HG02943 (cell line): ENCODE results near the gene UMODL1.
"Not testable (repeated sequence)": the region's sequence is repeated elsewhere in the genome, so short reads cannot be mapped to it uniquely, and the experiment has no call there.

Source experiments
- ATAC-seq: cut with Tn5 transposase; IDR thresholded peaks from one replicate; pipeline ENCODE4 v1.9.1; 2021; ENCODE audit warnings: mild to moderate bottlenecking, low read depth, moderate library complexity; ENCODE audit not compliant: unreplicated experiment

Gene UMODL1

GRCh38 chr21:42109873-42110525 is 38.9 kb downstream of the UMODL1 start:
- ATAC-seq, result no peak

DNA sequence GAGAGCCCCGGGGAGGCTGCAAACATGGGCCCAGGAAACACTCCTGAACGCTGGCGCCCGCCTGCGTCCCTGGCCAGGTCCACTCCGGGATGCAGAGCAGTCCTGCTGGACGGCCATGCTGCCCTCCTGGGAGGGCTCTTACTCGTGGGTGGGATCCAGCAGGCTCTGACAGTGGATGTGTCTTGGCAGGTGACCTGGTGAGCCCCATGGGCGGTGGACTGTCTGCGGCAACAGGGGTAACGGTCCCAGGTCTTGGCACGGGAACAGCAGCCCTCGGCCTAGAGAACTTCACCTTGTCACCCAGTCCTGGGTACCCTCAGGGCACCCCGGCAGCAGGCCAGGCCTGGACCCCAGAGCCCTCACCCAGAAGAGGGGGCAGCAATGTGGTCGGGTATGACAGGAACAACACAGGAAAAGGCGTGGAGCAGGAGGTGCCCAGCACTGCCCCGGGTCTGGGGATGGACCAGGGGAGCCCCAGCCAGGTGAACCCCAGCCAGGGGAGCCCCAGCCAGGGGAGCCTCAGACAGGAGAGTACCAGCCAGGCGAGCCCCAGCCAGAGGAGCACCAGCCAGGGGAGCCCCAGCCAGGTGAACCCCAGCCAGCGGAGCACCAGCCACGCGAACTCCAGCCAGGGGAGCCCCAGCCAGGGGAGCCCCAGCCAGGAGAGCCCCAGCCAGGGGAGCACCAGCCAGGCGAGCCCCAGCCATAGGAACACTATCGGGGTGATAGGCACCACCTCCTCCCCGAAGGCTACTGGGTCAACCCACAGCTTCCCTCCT is 39.8 kb downstream of the UMODL1 start:
- ATAC-seq, result no peak

GRCh38 chr21:42111470-42111743 is 40.3 kb downstream of the UMODL1 start:
- no peak for ATAC-seq

GRCh38 chr21:42111811-42112210 is 40.7 kb downstream of the UMODL1 start:
- ATAC-seq, result no peak

- ATAC-seq, result no peak
These were observed 41.1 kb downstream of the UMODL1 start for GRCh38 chr21:42112238-42112637.

DNA sequence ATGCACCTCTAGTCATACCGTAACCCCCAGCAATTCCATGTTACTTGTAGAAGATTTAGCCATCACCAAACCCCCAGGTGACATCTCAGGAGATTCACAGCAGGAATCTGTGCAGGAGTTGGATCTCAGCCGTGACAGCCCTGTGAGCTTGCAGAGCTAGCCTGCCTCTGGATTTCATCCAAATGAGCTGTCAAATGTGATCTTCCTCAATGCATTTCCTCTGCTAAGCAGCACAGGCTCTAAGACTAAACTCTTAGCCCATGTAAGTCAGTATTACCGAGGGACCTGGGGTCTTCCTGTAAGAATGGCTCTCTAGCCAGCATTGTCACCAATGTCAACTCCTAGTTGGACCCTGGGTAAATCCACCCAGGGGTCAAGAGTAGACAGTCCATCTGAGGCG is 41.7 kb downstream of the UMODL1 start:
- no peak for ATAC-seq

- ATAC-seq, result no peak
These were observed 42.9 kb downstream of the UMODL1 start for GRCh38 chr21:42113926-42114409.

- no peak for ATAC-seq
These were observed 43.5 kb downstream of the UMODL1 start for GRCh38 chr21:42114646-42115045.

DNA sequence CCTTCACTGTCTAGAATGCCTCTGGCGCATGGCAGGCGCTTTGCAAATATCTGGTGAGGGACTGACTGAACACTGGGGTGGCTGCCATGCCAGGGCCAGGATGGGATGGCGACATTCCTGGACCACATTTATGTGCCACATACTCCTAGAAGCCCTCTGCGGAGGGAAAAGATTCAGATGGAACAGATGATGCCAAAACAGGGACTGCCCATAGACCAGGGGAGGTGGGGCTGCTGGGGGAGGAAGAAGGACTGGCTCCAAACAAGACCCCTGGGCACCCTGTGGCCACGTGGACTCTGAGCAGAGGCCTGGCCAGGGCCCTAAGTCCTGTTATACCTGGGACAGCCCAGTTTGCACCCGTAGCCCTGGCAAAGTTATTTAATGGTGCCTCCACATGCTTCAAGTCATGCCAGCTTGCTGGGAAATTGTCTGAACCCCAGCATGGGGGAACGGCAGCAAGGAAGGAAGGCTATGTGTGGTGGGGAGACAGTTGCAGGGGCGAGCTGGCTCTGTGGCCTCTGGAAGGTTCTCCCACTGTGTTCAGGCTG is 44.1 kb downstream of the UMODL1 start:
- ATAC-seq, result no peak

GRCh38 chr21:42116551-42116950 is 45.4 kb downstream of the UMODL1 start:
- not testable (repeated sequence) for ATAC-seq

GRCh38 chr21:42117229-42117966 is 46.3 kb downstream of the UMODL1 start:
- ATAC-seq, result no peak

DNA sequence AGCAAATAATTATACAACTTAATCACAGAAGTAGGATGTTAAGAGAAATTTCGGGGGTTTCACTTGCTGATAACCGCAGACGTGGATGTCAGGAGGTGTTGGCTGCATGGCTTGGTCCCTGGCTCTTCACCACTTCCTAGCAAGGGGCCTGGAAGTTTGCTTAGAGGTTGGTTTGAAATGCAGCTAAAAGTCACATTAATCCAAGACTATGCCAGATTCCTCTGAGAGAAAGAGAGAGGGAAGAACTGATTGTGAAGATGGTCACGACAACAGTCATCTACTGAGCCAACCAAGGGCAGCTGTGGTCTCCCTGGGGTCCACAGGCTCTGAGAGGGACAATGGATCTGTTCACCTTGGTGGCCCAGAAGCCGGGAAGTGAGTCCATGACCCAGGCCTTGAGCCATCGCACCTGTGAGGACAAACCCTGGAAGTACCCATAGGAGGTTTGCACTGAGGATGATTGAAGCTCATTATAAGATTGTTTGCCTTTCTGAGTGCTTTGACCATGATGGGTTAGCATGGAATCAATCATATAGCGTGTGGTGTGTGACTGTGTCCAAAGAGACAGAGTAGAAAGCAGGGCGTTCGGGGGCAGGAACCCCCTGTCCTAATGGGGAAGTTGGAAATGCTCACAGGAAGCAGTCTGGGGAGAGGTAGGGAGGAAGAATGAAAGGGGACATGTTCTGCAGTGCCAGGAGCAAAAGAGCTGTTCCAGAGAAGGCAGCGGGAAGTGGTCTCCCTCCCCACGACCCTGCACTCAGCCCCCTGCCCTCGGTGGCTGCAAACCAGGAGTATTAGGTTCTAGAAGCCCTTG is 47.1 kb downstream of the UMODL1 start:
- no peak for ATAC-seq

DNA sequence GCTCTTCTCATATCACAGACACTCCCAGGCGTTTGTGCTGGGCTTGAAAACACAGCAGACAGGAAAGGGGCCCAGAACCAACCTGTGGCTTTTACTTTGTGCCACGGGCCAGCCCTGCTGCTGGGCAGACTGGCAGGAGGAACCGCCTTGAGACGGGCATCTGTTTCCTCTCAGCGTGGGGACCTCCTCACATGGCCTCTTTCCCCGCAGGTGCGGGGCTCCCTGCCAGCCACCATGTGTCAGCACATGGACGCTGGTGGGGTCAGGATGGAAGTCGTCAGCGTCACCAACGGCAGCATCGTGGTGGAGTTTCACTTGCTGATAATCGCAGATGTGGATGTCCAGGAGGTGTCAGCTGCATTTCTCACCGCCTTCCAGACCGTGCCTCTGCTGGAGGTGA is 47.8 kb downstream of the UMODL1 start:
- ATAC-seq, result no peak

DNA sequence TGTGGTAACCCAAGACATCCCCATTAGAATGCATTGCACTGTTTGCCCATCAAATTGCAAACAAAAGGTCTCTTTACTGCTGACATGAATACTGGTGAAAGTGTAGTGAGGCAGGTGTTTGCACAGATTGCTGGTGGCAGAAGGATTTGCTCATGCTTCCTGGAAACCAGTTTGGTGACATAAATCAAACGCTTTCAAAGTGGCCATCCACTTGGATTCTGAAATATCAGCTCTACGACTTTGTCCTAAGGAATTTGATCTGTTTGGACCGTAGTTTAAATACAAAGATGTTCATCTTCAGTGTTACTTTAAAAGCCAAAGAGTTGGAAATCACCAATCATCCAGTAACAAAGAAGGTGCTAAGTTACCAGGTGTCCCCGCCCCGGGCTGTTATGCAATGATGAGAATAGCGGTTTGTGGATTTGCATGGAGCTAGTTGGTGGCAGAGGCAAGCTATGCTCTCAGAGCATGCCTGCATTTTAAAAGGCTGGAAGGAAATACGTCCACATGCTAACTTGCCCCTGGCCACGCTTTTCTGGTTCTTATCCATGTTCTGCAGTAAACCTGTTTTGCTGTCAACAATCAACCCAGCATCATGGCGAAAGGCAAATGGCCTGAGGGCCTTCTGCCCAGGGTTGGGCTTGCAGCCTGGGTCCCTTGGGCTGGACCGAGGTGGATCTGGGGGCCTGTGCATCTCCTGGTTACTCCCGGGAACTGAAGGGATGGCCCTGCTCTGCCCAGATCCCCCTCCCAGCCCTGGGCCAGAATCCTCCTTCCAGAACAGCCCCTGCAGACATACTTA is 49.2 kb downstream of the UMODL1 start:
- ATAC-seq, result no peak

DNA sequence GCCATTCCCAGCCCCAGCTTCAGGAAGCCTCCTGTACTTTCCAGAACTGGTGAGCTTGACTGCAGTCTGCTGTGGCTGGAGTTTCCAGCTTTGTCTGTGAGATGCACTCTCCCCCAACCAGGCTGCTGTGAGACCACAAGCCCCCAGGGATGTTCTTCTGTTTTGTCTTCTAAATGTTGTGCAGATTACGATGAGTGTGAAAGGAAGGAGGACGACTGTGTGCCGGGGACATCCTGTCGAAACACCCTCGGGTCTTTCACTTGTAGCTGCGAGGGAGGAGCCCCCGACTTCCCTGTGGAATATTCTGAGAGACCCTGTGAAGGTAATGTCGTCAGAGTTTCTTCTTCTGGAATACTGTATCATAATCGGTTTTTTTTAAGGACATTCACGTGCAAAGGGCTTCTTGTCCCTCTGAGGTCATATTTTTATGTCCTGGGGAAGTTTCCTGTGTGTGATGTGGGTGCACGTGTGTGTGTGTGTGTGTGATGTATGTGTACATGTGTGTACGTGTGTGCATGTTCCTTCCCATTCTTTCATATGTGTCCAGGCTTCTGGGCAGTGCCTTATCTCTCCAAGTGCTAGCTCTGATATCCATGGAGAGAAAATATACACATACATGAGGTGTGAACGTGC is 49.9 kb downstream of the UMODL1 start:
- ATAC-seq, result no peak

- ATAC-seq, result no peak
These were observed 50.7 kb downstream of the UMODL1 start for GRCh38 chr21:42121794-42122193.

DNA sequence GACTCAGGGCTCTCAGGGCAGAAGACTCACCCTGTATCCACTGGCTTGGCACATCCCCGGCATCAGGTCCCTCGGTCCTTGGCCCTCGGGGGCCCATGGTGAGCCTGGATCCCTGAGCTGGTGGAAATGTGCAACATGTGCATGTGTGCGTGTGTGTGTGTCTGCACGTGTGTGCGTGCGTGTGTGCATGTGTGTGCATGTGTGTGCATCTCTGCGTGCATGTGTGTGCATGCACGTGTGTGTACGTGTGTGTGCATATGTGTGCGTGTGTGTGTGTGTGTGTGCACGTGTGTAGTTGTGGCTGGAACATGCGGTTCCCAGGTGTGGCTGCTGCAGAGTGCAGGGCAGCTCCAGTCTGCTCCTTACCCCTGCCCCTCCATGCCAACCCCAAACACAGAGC is 51.3 kb downstream of the UMODL1 start:
- no peak for ATAC-seq

DNA sequence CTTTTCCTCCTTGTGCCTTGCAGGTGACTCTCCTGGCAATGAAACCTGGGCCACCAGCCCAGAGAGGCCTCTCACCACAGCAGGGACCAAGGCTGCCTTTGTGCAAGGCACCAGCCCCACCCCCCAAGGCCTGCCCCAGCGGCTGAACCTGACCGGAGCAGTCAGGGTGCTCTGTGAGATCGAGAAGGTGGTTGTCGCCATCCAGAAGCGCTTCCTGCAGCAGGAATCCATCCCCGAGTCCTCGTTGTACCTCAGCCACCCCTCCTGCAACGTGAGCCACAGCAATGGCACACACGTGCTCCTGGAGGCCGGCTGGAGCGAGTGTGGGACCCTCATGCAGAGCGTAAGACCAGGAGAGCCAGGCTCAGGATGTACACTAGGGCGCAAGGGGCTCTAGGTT is 51.7 kb downstream of the UMODL1 start:
- ATAC-seq, result no peak

DNA sequence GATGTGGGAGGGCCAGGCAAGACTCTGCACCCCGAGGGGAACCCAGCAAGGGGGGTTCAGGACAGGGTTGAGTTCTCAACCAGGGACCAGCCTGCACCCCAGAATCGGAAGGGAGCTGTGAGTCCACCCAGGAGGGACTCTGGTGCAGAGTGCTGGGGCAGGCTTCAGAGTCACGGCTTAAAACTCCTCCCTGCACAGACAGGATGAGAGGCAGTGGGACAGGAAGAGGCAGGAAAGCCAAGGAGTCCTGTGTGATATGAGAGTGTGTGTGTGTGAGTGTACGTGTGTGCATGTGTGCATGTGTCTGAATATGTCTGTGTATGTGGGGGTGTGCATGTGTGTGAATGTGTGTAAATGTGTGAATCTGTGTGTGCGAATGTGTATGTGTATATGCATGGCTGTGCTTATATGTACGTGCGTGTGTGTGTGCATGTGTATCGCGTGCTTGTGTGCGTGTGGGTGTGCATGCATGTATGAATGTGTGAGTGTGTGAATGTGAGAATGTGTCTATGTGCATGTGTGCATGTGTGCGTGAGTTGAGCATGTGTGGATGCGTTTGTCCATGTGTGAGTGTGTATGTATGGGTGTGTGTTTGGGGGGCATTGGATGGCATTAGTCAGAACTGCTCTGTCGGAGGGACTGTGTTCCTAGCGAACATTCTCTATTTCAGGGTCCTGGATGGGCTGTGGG is 52.2 kb downstream of the UMODL1 start:
- ATAC-seq, result no peak
